Esophagus squamous epithelium (tissue), 5 donors: ENCODE data around the gene PP2D1. TPM values are rescaled to one million over a fixed set of nuclear protein-coding genes. Genes with fewer than 3 reads are reported as not detected.
"Not testable (repeated sequence)": the region's sequence is repeated elsewhere in the genome, so short reads cannot be mapped to it uniquely, and the experiment has no call there.

Experiments
- DNase-seq: peaks from one replicate; lab custom pipeline; 2025; lab: John Stamatoyannopoulos, UW
- H3K27ac ChIP-seq, 4 donors: fragments of 200-600 bp; sonication (generic); one replicate each; pipeline ENCODE4 v1.5.1; 2016 to 2019; ENCODE audit warnings: mild to moderate bottlenecking in 1 of 4
- H3K27me3 ChIP-seq, 4 donors: fragments of 200-600 bp; sonication (generic); 1 replicate in 3 of 4; 2 replicates in 1 of 4; pipeline versions ENCODE4 v1.5.1 to v1.6.0; 2017 to 2021; ENCODE audit warnings: antibody characterized with exemption in 1 of 4
- H3K36me3 ChIP-seq, 3 donors: fragments of 200-600 bp; sonication (generic); one replicate each; pipeline ENCODE4 v1.5.1; 2016 to 2019
- H3K4me1 ChIP-seq, 3 donors: fragments of 200-600 bp; sonication (generic); one replicate each; pipeline ENCODE4 v1.5.1; 2017 to 2019
- H3K4me3 ChIP-seq, 4 donors: fragments of 200-600 bp; sonication (generic); 1 replicate in 3 of 4; 2 replicates in 1 of 4; pipeline ENCODE4 v1.5.1; 2016 to 2019; ENCODE audit warnings: mild to moderate bottlenecking in 2 of 4, moderate library complexity in 1 of 4
- H3K9me3 ChIP-seq, 3 donors: fragments of 200-600 bp; sonication (generic); one replicate each; pipeline ENCODE4 v1.5.1; 2016 to 2019
- CTCF ChIP-seq, 6 experiments: fragments of 450-650 bp in 4 of 6; fragments of 200-600 bp in 2 of 6; sonication (generic) in 2 of 6; IDR thresholded peaks; one replicate each; pipeline ENCODE4 v1.5.1; 2016 to 2019; ENCODE audit warnings: antibody characterized with exemption in 6 of 6, mild to moderate bottlenecking in 4 of 6, moderate library complexity in 4 of 6
- POLR2A ChIP-seq, 4 donors: fragments of 450-650 bp; IDR thresholded peaks; one replicate each; pipeline ENCODE4 v1.6.1; 2017; ENCODE audit warnings: antibody characterized with exemption in 4 of 4, mild to moderate bottlenecking in 4 of 4, moderate library complexity in 3 of 4
- WGBS, 2 donors: methylation state at CpG; one replicate each; pipeline ENCODE4 v1.1.5; 2018; 5-methylcytosine and 5-hydroxymethylcytosine counted together
- intact Hi-C: fragments of 100-400 bp; cut with DNase I; formaldehyde crosslinking; loops from one replicate; pipeline ENCODE4 v1.15.0; 2022
- total RNA-seq, 4 donors: library from RNA; depleted of rRNA; stranded (reverse); fragments of >200 nt; gene quantifications; one replicate each; pipeline ENCODE4 v1.1.0, GENCODE V29; 2016
- donor health status: DM: yes; HTN: yes; CAD: no.

PP2D1 gene
- total RNA-seq, 4 donors from 2014 or later: not detected

- Histone ChIP-seq H3K27me3 (no peaks in the 10 kb centered on the region), H3K4me3 (no peak overlapping the region), H3K36me3 (no peaks in the 10 kb centered on the region), H3K9me3 (no peaks in the 10 kb centered on the region), H3K4me1 (peaks cover 3 to 22% (median 15%) of the 10 kb centered on the region in 3 donors), H3K27ac (no peak overlapping the region)
- WGBS, 2 donors: 78 to 94% methylated on average over 4 of the region's 4 CpGs
- TF ChIP-seq POLR2A (IDR thresholded peaks at IDR 0.05): no peak
- no peak for TF ChIP-seq CTCF (IDR thresholded peaks at IDR 0.05)
- no peak for DNase-seq
- intact Hi-C loops: loop anchor here (10.0 kb wide), 1 partner anchor 132 kb away; no protein-coding TSS in a partner anchor
Observed at GRCh38 chr3:20027136-20027535, 15.1 kb upstream of the PP2D1 start.

- Histone ChIP-seq H3K27me3 (no peaks in the 10 kb centered on the region), H3K27ac (peak overlapping the region in 3 of 4 donors; percentile 49 to 77 (median 65)), H3K4me1 (peaks cover 3 to 22% (median 15%) of the 10 kb centered on the region in 3 donors), H3K9me3 (no peaks in the 10 kb centered on the region), H3K4me3 (no peak overlapping the region), H3K36me3 (no peaks in the 10 kb centered on the region)
- TF ChIP-seq CTCF (IDR thresholded peaks at IDR 0.05): no peak
- TF ChIP-seq POLR2A (IDR thresholded peaks at IDR 0.05): no peak
- 58 to 67% methylated on average over 1 to 2 of the region's 2 CpGs for WGBS, 2 donors
- intact Hi-C loops: loop anchor here (10.0 kb wide), 1 partner anchor 129 kb away; no protein-coding TSS in a partner anchor
- no peak for DNase-seq
Observed at GRCh38 chr3:20023623-20024405, 11.8 kb upstream of the PP2D1 start.

GRCh38 chr3:20022954-20023622, 11.0 kb upstream of the PP2D1 start:
- intact Hi-C loops: loop anchor here (10.0 kb wide), 1 partner anchor 128 kb away; no protein-coding TSS in a partner anchor
- H3K4me1 ChIP-seq: peaks cover 3 to 22% (median 15%) of the 10 kb centered on the region in 3 donors
- TF ChIP-seq CTCF (IDR thresholded peaks at IDR 0.05) (no peak), POLR2A (IDR thresholded peaks at IDR 0.05) (no peak)
- H3K27ac ChIP-seq: peak overlapping the region in 3 of 4 donors; percentile 49 to 77 (median 54)
- H3K27me3 ChIP-seq: no peaks in the 10 kb centered on the region
- whole genome bisulfite sequencing, 2 donors: 42 to 44% methylated on average over 2 of the region's 2 CpGs
- H3K4me3 ChIP-seq: no peak overlapping the region
- H3K9me3 ChIP-seq: no peaks in the 10 kb centered on the region
- no peak for DNase-seq
- no peaks in the 10 kb centered on the region for H3K36me3 ChIP-seq

- intact Hi-C loops, H3K27me3 ChIP-seq, H3K36me3 ChIP-seq, H3K27ac ChIP-seq, H3K4me3 ChIP-seq, H3K9me3 ChIP-seq, DNase-seq: not testable (repeated sequence)
- H3K4me1 ChIP-seq: peaks cover 0 to 12% (median 4%) of the 10 kb centered on the region in 3 donors
- WGBS, 2 donors: 89 to 92% methylated on average over 3 of the region's 3 CpGs
Observed at GRCh38 chr3:20016076-20016475, 4.0 kb upstream of the PP2D1 start.

- DNase-seq: no peak
- WGBS, 2 donors: 96 to 100% methylated on average over 1 of the region's 1 CpG
Observed at GRCh38 chr3:20015525-20015924, 3.5 kb upstream of the PP2D1 start.

More at GRCh38 chr3:20015525-20015924, 3.5 kb upstream of the PP2D1 start:
- H3K4me1 ChIP-seq: peaks cover 0 to 12% (median 4%) of the 10 kb centered on the region in 3 donors
- no peaks in the 10 kb centered on the region for H3K9me3 ChIP-seq
- intact Hi-C loops: no loop called here
- no peak for TF ChIP-seq POLR2A (IDR thresholded peaks at IDR 0.05)
- no peak for TF ChIP-seq CTCF (IDR thresholded peaks at IDR 0.05)
- H3K4me3 ChIP-seq: no peak overlapping the region
- H3K27me3 ChIP-seq: no peaks in the 10 kb centered on the region
- no peaks in the 10 kb centered on the region for H3K36me3 ChIP-seq
- H3K27ac ChIP-seq: no peak overlapping the region
